SU-DHL-6 (cell line): ENCODE data around the gene MYO7B.

ENCODE experiments used
- H2AFZ ChIP-seq: fragments of 200-600 bp; sonication (generic); 2 replicates; pipeline ENCODE4 v1.6.1; 2014; ENCODE audit warnings: low read depth, mild to moderate bottlenecking, moderate library complexity, mixed read lengths, antibody characterized with exemption, low read length; ENCODE audit not compliant: severe bottlenecking
- H3F3A ChIP-seq: fragments of 200-600 bp; shearing (Covaris generic); 2 replicates; pipeline ENCODE4 v1.6.0; 2016; ENCODE audit warnings: antibody characterized with exemption, mild to moderate bottlenecking; ENCODE audit not compliant: insufficient read depth
- H3K27ac ChIP-seq: fragments of 200-600 bp; sonication (generic); 2 replicates; pipeline ENCODE4 v1.5.1; 2016; ENCODE audit warnings: low read depth, mild to moderate bottlenecking, low read length, moderate library complexity, mixed read lengths
- H3K27me3 ChIP-seq: fragments of 200-600 bp; sonication (generic), shearing (Covaris generic); 2 replicates; pipeline ENCODE4 v1.6.0; 2014; ENCODE audit warnings: mild to moderate bottlenecking, low read length
- H3K36me3 ChIP-seq: fragments of 200-600 bp; sonication (generic); 2 replicates; pipeline ENCODE4 v1.6.1; 2014; ENCODE audit warnings: mild to moderate bottlenecking, low read length, mixed read lengths
- H3K4me2 ChIP-seq: fragments of 300-600, 200-600 bp; shearing (Covaris generic), sonication (generic); 2 replicates; pipeline ENCODE4 v1.6.0; 2014; ENCODE audit warnings: low read length, low read depth, mild to moderate bottlenecking; ENCODE audit not compliant: poor library complexity, severe bottlenecking
- H3K4me3 ChIP-seq: fragments of 200-600 bp; sonication (generic); 2 replicates; pipeline ENCODE4 v1.5.1; 2014; ENCODE audit warnings: antibody characterized with exemption, low read length, mild to moderate bottlenecking, mixed read lengths; ENCODE audit not compliant: insufficient read depth, poor library complexity, severe bottlenecking
- H3K79me2 ChIP-seq: fragments of 200-600 bp; sonication (generic); 2 replicates; pipeline ENCODE4 v1.6.1; 2014; ENCODE audit warnings: mild to moderate bottlenecking, low read length, moderate library complexity; ENCODE audit not compliant: insufficient read depth
- H3K9ac ChIP-seq: fragments of 200-600 bp; sonication (generic); 2 replicates; pipeline ENCODE4 v1.7.0; 2014; ENCODE audit warnings: mild to moderate bottlenecking, low read length
- H3K9me2 ChIP-seq: fragments of 200-600 bp; sonication (generic); replicated peaks from 2 replicates; pipeline ENCODE4 v1.6.1; 2014; ENCODE audit warnings: low read length; ENCODE audit not compliant: insufficient read depth
- H3K9me3 ChIP-seq: fragments of 200-600 bp; sonication (generic); 2 replicates; pipeline ENCODE4 v1.6.1; 2014; ENCODE audit warnings: low read length, mixed read lengths; ENCODE audit not compliant: insufficient read depth
- H4K20me1 ChIP-seq: fragments of 200-600 bp; sonication (generic); 2 replicates; pipeline ENCODE4 v1.6.1; 2014; ENCODE audit warnings: low read depth, mild to moderate bottlenecking, antibody characterized with exemption, low read length, moderate library complexity, mixed read lengths
- EZH2phosphoT487 ChIP-seq: fragments of 200-600 bp; sonication (generic), shearing (Covaris generic); conservative IDR thresholded peaks from 2 replicates; pipeline ENCODE4 v1.6.1; 2018; ENCODE audit warnings: mild to moderate bottlenecking, antibody characterized with exemption, low read length, moderate library complexity, mixed read lengths
- TF ChIP-seq, protein P1 (sequence below): fragments of 200-600 bp; sonication (generic); IDR thresholded peaks from one replicate; pipeline ENCODE4 v1.5.1; 2017; ENCODE audit warnings: antibody characterized with exemption, mild to moderate bottlenecking, low read length, moderate library complexity; ENCODE audit not compliant: insufficient read depth, poor library complexity, severe bottlenecking

MYO7B gene

DNA sequence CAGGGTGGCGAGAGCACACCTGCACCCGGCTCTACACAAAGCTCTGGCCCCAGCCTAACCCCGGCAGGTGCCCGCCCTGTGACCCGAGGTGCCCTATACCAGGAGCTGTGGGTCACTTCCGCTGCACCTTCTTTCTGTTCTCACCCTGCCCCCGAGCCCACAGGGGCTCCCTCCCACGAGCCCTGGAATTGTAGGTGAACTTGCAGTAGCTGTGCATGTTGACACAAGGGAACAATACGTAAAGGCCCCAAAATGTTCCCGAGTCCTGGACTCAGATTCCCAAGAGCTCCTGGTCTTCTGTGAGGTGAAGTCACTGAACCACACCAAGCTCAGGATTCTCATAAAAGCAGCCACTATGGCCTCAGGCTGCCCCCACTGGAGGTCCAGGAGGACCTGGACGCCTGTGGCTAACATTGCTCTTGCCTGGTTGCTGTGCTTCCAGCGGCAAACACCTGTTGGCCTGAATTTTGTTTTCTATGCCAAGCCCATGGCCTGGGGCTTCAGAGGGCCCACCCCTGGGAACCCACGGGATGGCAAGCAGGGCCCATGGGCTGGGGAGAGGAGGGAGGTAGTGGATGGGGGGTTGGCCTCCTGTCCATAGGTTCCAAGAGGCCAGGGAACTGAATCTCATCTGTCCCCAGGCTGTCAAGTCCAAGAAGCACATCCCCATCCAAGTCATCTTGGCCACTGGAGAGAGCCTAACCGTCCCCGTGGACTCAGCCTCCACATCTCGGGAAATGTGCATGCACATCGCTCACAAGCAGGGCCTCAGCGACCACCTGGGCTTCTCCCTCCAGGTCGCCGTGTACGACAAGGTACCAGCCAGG is 87.3 kb downstream of the MYO7B start:
- Histone ChIP-seq H3F3A (no peaks in the 10 kb centered on the region), H2AFZ (no peak overlapping the region), H3K9ac (no peak overlapping the region)

DNA sequence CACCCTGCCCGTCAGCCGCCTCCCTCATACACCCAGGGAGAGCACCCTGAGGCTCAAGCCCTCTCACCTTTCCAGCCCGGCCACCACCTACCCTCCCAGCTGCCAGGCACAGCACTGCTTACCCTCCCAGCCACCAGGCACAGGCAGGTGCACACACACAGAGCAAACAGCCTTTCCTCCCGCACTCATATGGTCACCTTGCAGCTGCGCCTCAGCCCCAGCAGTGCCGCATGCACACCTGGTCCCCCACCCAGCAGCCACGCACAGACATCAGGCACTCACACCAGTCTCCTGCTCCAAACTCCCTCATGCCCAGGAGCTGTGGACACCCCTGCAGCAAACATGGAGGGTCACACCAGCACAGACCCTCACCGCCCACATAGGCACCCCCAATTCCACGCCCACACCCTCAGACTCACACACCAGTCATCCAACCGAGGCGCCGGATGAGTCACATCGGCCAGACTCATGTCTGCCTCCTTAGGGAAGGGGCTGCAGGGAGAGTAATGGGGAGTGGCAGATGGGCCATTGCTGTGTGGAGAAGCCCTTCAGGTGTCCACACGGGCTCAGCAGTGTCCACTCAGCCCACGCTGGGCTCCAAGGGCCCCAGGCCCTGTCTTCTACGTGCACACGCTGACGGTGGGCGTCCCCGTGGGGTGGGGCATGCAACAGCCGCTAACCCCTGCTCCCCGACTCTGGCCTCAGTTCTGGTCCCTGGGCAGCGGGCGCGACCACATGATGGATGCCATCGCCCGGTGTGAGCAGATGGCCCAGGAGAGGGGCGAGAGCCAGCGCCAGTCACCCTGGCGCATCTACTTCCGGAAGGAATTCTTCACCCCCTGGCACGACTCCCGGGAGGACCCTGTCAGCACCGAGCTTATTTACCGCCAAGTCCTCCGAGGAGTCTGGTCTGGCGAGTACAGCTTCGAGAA is 88.2 kb downstream of the MYO7B start:
- Histone ChIP-seq H3K27ac (no peak overlapping the region), H3K9me2 (no peaks in the 10 kb centered on the region), H3K9ac (no peak overlapping the region), H4K20me1 (no peaks in the 10 kb centered on the region), H3K27me3 (no peaks in the 10 kb centered on the region), H2AFZ (no peak overlapping the region), H3K9me3 (no peaks in the 10 kb centered on the region), H3K36me3 (no peaks in the 10 kb centered on the region), H3F3A (no peaks in the 10 kb centered on the region), H3K79me2 (no peaks in the 10 kb centered on the region), H3K4me3 (no peak overlapping the region), H3K4me2 (no peak overlapping the region)
- TF ChIP-seq, protein P1, sequence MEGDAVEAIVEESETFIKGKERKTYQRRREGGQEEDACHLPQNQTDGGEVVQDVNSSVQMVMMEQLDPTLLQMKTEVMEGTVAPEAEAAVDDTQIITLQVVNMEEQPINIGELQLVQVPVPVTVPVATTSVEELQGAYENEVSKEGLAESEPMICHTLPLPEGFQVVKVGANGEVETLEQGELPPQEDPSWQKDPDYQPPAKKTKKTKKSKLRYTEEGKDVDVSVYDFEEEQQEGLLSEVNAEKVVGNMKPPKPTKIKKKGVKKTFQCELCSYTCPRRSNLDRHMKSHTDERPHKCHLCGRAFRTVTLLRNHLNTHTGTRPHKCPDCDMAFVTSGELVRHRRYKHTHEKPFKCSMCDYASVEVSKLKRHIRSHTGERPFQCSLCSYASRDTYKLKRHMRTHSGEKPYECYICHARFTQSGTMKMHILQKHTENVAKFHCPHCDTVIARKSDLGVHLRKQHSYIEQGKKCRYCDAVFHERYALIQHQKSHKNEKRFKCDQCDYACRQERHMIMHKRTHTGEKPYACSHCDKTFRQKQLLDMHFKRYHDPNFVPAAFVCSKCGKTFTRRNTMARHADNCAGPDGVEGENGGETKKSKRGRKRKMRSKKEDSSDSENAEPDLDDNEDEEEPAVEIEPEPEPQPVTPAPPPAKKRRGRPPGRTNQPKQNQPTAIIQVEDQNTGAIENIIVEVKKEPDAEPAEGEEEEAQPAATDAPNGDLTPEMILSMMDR, result no peak
- no peak for TF ChIP-seq EZH2phosphoT487

More for the DNA sequence above, 87.3 kb downstream of the MYO7B start:
- no peaks in the 10 kb centered on the region for H3K79me2 ChIP-seq
- TF ChIP-seq, protein P1, result no peak
- TF ChIP-seq EZH2phosphoT487, result no peak
- H4K20me1 ChIP-seq, result no peaks in the 10 kb centered on the region
- H3K4me2 ChIP-seq, result no peak overlapping the region
- H3K9me2 ChIP-seq, result no peaks in the 10 kb centered on the region
- H3K36me3 ChIP-seq, result no peaks in the 10 kb centered on the region
- H3K4me3 ChIP-seq, result no peak overlapping the region
- no peaks in the 10 kb centered on the region for H3K9me3 ChIP-seq
- H3K27me3 ChIP-seq, result no peaks in the 10 kb centered on the region
- H3K27ac ChIP-seq, result no peak overlapping the region

DNA sequence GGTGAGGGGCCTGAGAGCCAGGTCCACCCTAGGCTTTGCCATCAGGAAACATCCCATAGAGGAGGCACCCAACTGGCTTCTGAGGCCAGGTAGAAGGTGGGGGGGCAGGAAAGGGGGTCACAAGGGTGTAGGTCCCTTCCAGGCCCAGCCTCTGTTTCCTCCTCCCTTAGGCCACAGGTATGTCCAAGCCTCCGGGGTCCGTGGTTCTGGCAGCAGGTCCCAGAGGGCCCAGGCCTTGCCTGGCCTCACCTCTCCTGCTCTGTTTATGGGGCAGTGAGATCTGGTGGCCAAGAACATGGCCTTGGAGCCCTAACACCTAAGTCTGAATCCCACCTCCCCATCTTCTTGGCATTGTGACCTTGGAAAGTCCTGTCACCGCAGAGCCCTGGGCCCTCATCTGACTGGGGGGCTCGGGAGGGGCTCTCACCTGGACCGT is 88.9 kb downstream of the MYO7B start:
- no peaks in the 10 kb centered on the region for H3F3A ChIP-seq
- no peaks in the 10 kb centered on the region for H3K79me2 ChIP-seq
- H3K27ac ChIP-seq, result no peak overlapping the region
- no peaks in the 10 kb centered on the region for H3K27me3 ChIP-seq
- no peaks in the 10 kb centered on the region for H3K9me3 ChIP-seq
- H4K20me1 ChIP-seq, result no peaks in the 10 kb centered on the region
- H3K9ac ChIP-seq, result no peak overlapping the region
- TF ChIP-seq, protein P1, result no peak
- no peak for TF ChIP-seq EZH2phosphoT487
- H3K9me2 ChIP-seq, result no peaks in the 10 kb centered on the region
- no peak overlapping the region for H3K4me3 ChIP-seq
- H3K36me3 ChIP-seq, result no peaks in the 10 kb centered on the region
- H3K4me2 ChIP-seq, result no peak overlapping the region
- no peak overlapping the region for H2AFZ ChIP-seq
